RWPE2 (cell line): ENCODE measurements around the gene LRRC25.

Experiments used
- ATAC-seq: fragments of 200-7000 bp; cut with Tn5 transposase; 3 replicates; pipeline ENCODE4 v1.9.1; 2021; ENCODE audit warnings: low read depth
- DNase-seq: peaks from one replicate; pipeline ENCODE4 v3.0.0-alpha.2; 2020; ENCODE audit warnings: low spot score
- H3K27ac ChIP-seq: fragments of 450-650 bp; 2 replicates; pipeline ENCODE4 v1.5.1; 2017; ENCODE audit warnings: mild to moderate bottlenecking; ENCODE audit not compliant: poor library complexity, severe bottlenecking
- H3K27me3 ChIP-seq: fragments of 250-450 bp; sonication (Bioruptor Pico); 2 replicates; pipeline ENCODE4 v1.5.1; 2021; ENCODE audit warnings: mild to moderate bottlenecking, moderate library complexity; ENCODE audit not compliant: insufficient read depth, poor library complexity, severe bottlenecking
- H3K36me3 ChIP-seq: fragments of 250-450 bp; sonication (Bioruptor Pico); 2 replicates; pipeline ENCODE4 v1.5.1; 2020; ENCODE audit warnings: low read depth, mild to moderate bottlenecking, moderate library complexity
- H3K4me1 ChIP-seq: fragments of 250-450 bp; sonication (Bioruptor Pico); 2 replicates; pipeline ENCODE4 v1.5.1; 2021; ENCODE audit warnings: mild to moderate bottlenecking, moderate library complexity; ENCODE audit not compliant: insufficient read depth, poor library complexity, severe bottlenecking
- H3K4me3 ChIP-seq: fragments of 250-450 bp; sonication (Bioruptor Pico); 2 replicates; pipeline ENCODE4 v1.5.1; 2021; ENCODE audit warnings: mild to moderate bottlenecking, moderate library complexity; ENCODE audit not compliant: severe bottlenecking
- H3K9me3 ChIP-seq: fragments of 250-450 bp; sonication (Bioruptor Pico); 2 replicates; pipeline ENCODE4 v1.5.1; 2021; ENCODE audit warnings: mild to moderate bottlenecking, moderate library complexity; ENCODE audit not compliant: severe bottlenecking
- TF ChIP-seq, protein P1 (sequence below): fragments of 450-650 bp; IDR thresholded peaks from one replicate; pipeline ENCODE4 v1.5.1; 2017; ENCODE audit warnings: mild to moderate bottlenecking, moderate library complexity; ENCODE audit not compliant: poor library complexity, severe bottlenecking

The LRRC25 gene

DNA sequence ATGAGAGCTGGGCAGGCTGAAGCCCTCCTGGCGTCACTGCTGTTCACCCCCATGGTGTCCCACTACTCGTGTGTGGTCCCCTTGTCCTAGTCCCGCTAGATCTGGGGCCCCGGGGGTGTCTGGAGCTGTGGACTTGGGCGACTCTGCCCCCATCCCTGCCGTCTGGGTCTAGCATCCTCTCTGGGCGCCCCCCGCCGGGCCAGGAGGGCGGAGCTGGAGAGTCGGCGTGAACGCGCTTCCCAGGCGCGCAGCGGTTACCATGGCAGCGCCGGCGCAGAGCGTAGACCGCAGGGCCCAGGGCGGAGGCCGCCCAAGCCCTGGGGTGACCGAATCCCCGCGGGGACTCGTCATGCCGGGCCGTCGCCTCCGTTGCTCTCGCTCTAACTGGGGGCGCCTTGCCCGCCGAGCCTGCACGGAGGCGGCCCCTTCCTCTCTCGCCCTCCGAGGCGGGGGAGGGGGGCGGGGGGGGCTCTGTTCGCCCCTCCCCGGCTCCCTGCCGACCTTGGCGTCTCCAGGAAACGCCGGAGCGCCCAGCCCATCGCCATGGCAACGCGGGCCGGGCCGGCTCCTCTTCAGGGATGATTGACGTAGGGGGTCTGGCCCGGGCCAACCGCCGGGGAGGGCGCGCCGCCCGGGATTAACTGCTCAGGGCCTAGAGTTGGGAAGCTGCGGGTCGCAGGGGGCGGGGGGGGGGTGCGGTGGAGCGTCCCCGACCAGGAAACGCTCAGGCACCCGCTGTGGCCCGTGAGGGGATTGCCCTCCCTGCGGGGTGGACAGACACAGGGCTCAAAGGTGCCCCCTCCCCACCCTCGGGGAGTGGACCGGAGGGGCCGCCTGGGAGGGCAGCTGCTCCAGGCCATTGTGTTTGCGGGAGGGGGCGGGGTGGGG, 31.6 kb upstream of the LRRC25 start:
- peak overlapping the region; percentile 7 for H3K4me3 ChIP-seq

GRCh38 chr19:18428173-18428786, 30.9 kb upstream of the LRRC25 start:
- H3K4me3 ChIP-seq, result no peak overlapping the region

More for the DNA sequence above, 31.6 kb upstream of the LRRC25 start:
- Histone ChIP-seq H3K27me3 (no peaks in the 10 kb centered on the region), H3K9me3 (no peaks in the 10 kb centered on the region), H3K27ac (peak overlapping the region; percentile 6), H3K4me1 (peaks cover 3% of the 10 kb centered on the region), H3K36me3 (no peaks in the 10 kb centered on the region)
- TF ChIP-seq, protein P1, sequence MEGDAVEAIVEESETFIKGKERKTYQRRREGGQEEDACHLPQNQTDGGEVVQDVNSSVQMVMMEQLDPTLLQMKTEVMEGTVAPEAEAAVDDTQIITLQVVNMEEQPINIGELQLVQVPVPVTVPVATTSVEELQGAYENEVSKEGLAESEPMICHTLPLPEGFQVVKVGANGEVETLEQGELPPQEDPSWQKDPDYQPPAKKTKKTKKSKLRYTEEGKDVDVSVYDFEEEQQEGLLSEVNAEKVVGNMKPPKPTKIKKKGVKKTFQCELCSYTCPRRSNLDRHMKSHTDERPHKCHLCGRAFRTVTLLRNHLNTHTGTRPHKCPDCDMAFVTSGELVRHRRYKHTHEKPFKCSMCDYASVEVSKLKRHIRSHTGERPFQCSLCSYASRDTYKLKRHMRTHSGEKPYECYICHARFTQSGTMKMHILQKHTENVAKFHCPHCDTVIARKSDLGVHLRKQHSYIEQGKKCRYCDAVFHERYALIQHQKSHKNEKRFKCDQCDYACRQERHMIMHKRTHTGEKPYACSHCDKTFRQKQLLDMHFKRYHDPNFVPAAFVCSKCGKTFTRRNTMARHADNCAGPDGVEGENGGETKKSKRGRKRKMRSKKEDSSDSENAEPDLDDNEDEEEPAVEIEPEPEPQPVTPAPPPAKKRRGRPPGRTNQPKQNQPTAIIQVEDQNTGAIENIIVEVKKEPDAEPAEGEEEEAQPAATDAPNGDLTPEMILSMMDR, result no peak
- ATAC-seq (peak; percentile 65), DNase-seq (no peak)

GRCh38 chr19:18427743-18428113, 30.3 kb upstream of the LRRC25 start:
- H3K4me1 ChIP-seq, result peaks cover 3% of the 10 kb centered on the region
- H3K36me3 ChIP-seq, result no peaks in the 10 kb centered on the region
- no peaks in the 10 kb centered on the region for H3K9me3 ChIP-seq
- H3K27me3 ChIP-seq, result no peaks in the 10 kb centered on the region
- H3K27ac ChIP-seq, result no peak overlapping the region
- DNase-seq (no peak), ATAC-seq (no peak)
- TF ChIP-seq, protein P1, result no peak
- no peak overlapping the region for H3K4me3 ChIP-seq

More at GRCh38 chr19:18428173-18428786, 30.9 kb upstream of the LRRC25 start:
- Histone ChIP-seq H3K4me1 (peaks cover 3% of the 10 kb centered on the region), H3K9me3 (no peaks in the 10 kb centered on the region), H3K27me3 (no peaks in the 10 kb centered on the region), H3K36me3 (no peaks in the 10 kb centered on the region), H3K27ac (no peak overlapping the region)
- ATAC-seq (no peak), DNase-seq (no peak)
- TF ChIP-seq, protein P1, result no peak

DNA sequence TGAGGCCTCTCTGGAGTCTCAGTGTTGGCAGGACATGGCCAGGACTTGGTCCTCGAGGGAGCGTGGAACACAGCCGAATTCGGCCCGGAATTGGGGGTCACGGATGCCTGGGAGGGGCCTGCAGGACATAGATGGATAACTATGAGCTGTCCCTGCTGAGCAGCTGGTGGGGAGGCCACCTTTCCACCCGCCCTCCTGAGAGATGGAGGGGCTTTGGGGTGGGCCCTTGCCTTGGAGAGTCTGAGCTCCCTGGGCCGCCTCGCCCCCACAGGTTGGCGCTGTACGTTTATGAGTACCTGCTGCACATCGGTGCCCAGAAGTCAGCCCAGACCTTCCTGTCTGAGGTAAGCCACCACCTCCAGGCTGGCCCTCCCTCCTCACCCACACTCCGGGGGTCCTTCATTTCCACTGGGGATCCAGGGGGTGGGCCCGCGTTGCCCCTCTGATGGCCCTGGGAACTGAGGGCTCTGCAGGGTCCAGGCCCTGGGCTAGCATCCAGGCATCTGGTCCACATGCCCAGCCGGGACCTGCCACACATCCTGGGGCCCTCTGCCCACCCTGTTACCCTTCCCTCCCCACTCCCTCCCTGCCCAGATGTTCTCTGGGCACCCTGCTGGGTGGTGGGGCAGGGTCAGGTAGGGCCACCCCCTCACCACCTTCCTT, 29.8 kb upstream of the LRRC25 start:
- TF ChIP-seq, protein P1, result no peak
- no peaks in the 10 kb centered on the region for H3K27me3 ChIP-seq
- ATAC-seq (no peak), DNase-seq (no peak)
- H3K27ac ChIP-seq, result no peak overlapping the region
- no peak overlapping the region for H3K4me3 ChIP-seq
- H3K36me3 ChIP-seq, result no peaks in the 10 kb centered on the region
- peaks cover 3% of the 10 kb centered on the region for H3K4me1 ChIP-seq
- no peaks in the 10 kb centered on the region for H3K9me3 ChIP-seq
